Activated CD4-positive, alpha-beta T cell treated with anti-CD3 and anti-CD28 coated beads, Interleukin-2, amount 10 ng/mL, durations not matched to agents 7 days and 5 days (primary cell): ENCODE results near the gene GCNA. TPM values are rescaled to one million over a fixed set of nuclear protein-coding genes. Genes with fewer than 3 reads are reported as not detected.

Source experiments
- CTCF ChIA-PET: fragments of 350-600 bp; sonication (Branson Sonifier 250); formaldehyde crosslinking; loops from one replicate; lab custom pipeline; 2021; ENCODE audit warnings: antibody characterized with exemption; lab: Charles Lee
- POLR2A ChIA-PET: fragments of 350-600 bp; sonication (Branson Sonifier 250); formaldehyde crosslinking; loops from one replicate; lab custom pipeline; 2021; ENCODE audit warnings: antibody characterized with exemption; lab: Charles Lee
- DNase-seq: peaks from one replicate; pipeline ENCODE4 v3.0.0-alpha.2; 2020
- H3K27ac Mint-ChIP-seq: one replicate; pipeline ENCODE4 v1.8.0; 2021; ENCODE audit warnings: mild to moderate bottlenecking, moderate library complexity, mixed read lengths
- H3K27me3 Mint-ChIP-seq: one replicate; pipeline ENCODE4 v1.8.0; 2021; ENCODE audit warnings: mixed read lengths
- H3K36me3 Mint-ChIP-seq: one replicate; pipeline ENCODE4 v1.8.0; 2021; ENCODE audit warnings: low read depth, mixed read lengths
- H3K4me1 Mint-ChIP-seq: one replicate; pipeline ENCODE4 v1.8.0; 2021; ENCODE audit warnings: mixed read lengths
- H3K4me3 Mint-ChIP-seq: one replicate; pipeline ENCODE4 v1.8.0; 2021; ENCODE audit warnings: mild to moderate bottlenecking, moderate library complexity, mixed read lengths
- H3K9me3 Mint-ChIP-seq: one replicate; pipeline ENCODE4 v1.8.0; 2021; ENCODE audit warnings: mixed read lengths
- total RNA-seq, 2 experiments: library from RNA; stranded (reverse); gene quantifications; one replicate each; pipeline ENCODE4 v1.2.3, GENCODE V29; 2021

The GCNA gene
- total RNA-seq, 2 experiments from 2014 or later: 4.7 to 5.9 TPM

GRCh38 chrX:71619193-71619592 lies 41.0 kb downstream of the GCNA start:
- Mint-ChIP-seq H3K36me3 (peaks cover 44% of the 10 kb centered on the region), H3K4me1 (peaks cover 82% of the 10 kb centered on the region), H3K4me3 (peak overlapping the region; percentile 92), H3K27me3 (no peaks in the 10 kb centered on the region), H3K9me3 (no peaks in the 10 kb centered on the region), H3K27ac (peak overlapping the region; percentile 91)
- ChIA-PET POLR2A (interaction anchor here (0.6 kb wide), 1 partner anchor 802 kb away, joined by 5 read pairs; no protein-coding TSS in a partner anchor), CTCF (interaction anchor here (1.1 to 1.9 kb wide), 3 partner anchors 20 to 35 kb away, joined by 3 to 8 read pairs (median 5); no protein-coding TSS in a partner anchor)
- DNase-seq: peak; percentile 31

- H3K9me3 Mint-ChIP-seq: no peaks in the 10 kb centered on the region
- peak overlapping the region; percentile 91 for H3K27ac Mint-ChIP-seq
- H3K27me3 Mint-ChIP-seq: no peaks in the 10 kb centered on the region
- CTCF ChIA-PET: interaction anchor here (1.0 to 1.1 kb wide), 2 partner anchors 10 to 35 kb away, joined by 3 read pairs; no protein-coding TSS in a partner anchor
- peaks cover 39% of the 10 kb centered on the region for H3K36me3 Mint-ChIP-seq
- H3K4me3 Mint-ChIP-seq: no peak overlapping the region
- DNase-seq: no peak
- H3K4me1 Mint-ChIP-seq: peaks cover 81% of the 10 kb centered on the region
- POLR2A ChIA-PET: no interaction called here
Observed at GRCh38 chrX:71619986-71620385, 41.7 kb downstream of the GCNA start.

- Mint-ChIP-seq H3K9me3 (no peaks in the 10 kb centered on the region), H3K27me3 (no peaks in the 10 kb centered on the region), H3K4me3 (no peak overlapping the region), H3K27ac (peak overlapping the region; percentile 90), H3K36me3 (peaks cover 24% of the 10 kb centered on the region), H3K4me1 (peaks cover 75% of the 10 kb centered on the region)
- no peak for DNase-seq
- POLR2A ChIA-PET: interaction anchor here (0.6 kb wide), 1 partner anchor 397 kb away, joined by 3 read pairs; no protein-coding TSS in a partner anchor
- CTCF ChIA-PET: interaction anchor here (1.7 to 2.8 kb wide), 3 partner anchors 10 to 31 kb away, joined by 5 to 10 read pairs (median 7); no protein-coding TSS in a partner anchor
Observed at GRCh38 chrX:71621603-71622002, 43.4 kb downstream of the GCNA start.

GRCh38 chrX:71622032-71622575 lies 43.9 kb downstream of the GCNA start:
- H3K36me3 Mint-ChIP-seq: peaks cover 19% of the 10 kb centered on the region
- no peak overlapping the region for H3K4me3 Mint-ChIP-seq
- peaks cover 72% of the 10 kb centered on the region for H3K4me1 Mint-ChIP-seq
- H3K27ac Mint-ChIP-seq: peak overlapping the region; percentile 90
- CTCF ChIA-PET: interaction anchor here (0.7 to 2.8 kb wide), 7 partner anchors 7 to 30 kb away, joined by 3 to 10 read pairs (median 5); no protein-coding TSS in a partner anchor
- POLR2A ChIA-PET: interaction anchor here (0.6 kb wide), 1 partner anchor 397 kb away, joined by 3 read pairs; no protein-coding TSS in a partner anchor
- H3K27me3 Mint-ChIP-seq: no peaks in the 10 kb centered on the region
- DNase-seq: no peak
- H3K9me3 Mint-ChIP-seq: no peaks in the 10 kb centered on the region

GRCh38 chrX:71622576-71623450 lies 44.6 kb downstream of the GCNA start:
- DNase-seq: peak; percentile 65
- no peaks in the 10 kb centered on the region for H3K9me3 Mint-ChIP-seq
- ChIA-PET POLR2A (interaction anchor here (0.7 kb wide), 1 partner anchor 9 kb away, joined by 3 read pairs; no protein-coding TSS in a partner anchor), CTCF (interaction anchor here (0.7 to 2.8 kb wide), 8 partner anchors 8 to 30 kb away, joined by 3 to 10 read pairs (median 5); no protein-coding TSS in a partner anchor)
- H3K4me3 Mint-ChIP-seq: peak overlapping the region; percentile 59
- peaks cover 13% of the 10 kb centered on the region for H3K36me3 Mint-ChIP-seq
- H3K27ac Mint-ChIP-seq: peak overlapping the region; percentile 90
- H3K4me1 Mint-ChIP-seq: peaks cover 67% of the 10 kb centered on the region
- H3K27me3 Mint-ChIP-seq: no peaks in the 10 kb centered on the region

- Mint-ChIP-seq H3K4me3 (peak overlapping the region; percentile 59), H3K9me3 (no peaks in the 10 kb centered on the region), H3K36me3 (peaks cover 6% of the 10 kb centered on the region), H3K4me1 (peaks cover 61% of the 10 kb centered on the region), H3K27me3 (no peaks in the 10 kb centered on the region), H3K27ac (peak overlapping the region; percentile 90)
- ChIA-PET POLR2A (interaction anchor here (0.7 kb wide), 1 partner anchor 8 kb away, joined by 3 read pairs; no protein-coding TSS in a partner anchor), CTCF (interaction anchor here (1.1 to 2.2 kb wide), 4 partner anchors 13 to 24 kb away, joined by 3 to 10 read pairs (median 5); no protein-coding TSS in a partner anchor)
- DNase-seq: no peak
Observed at GRCh38 chrX:71623714-71624113, 45.5 kb downstream of the GCNA start.

- Mint-ChIP-seq H3K9me3 (no peaks in the 10 kb centered on the region), H3K4me3 (no peak overlapping the region), H3K27ac (peak overlapping the region; percentile 54), H3K4me1 (peaks cover 55% of the 10 kb centered on the region), H3K27me3 (no peaks in the 10 kb centered on the region), H3K36me3 (peaks cover 1% of the 10 kb centered on the region)
- POLR2A ChIA-PET: interaction anchor here (0.6 kb wide), 1 partner anchor 10 kb away, joined by 3 read pairs; no protein-coding TSS in a partner anchor
- CTCF ChIA-PET: interaction anchor here (0.6 to 1.1 kb wide), 3 partner anchors 8 to 64 kb away, joined by 3 to 4 read pairs (median 3); no protein-coding TSS in a partner anchor
- DNase-seq: no peak
Observed at GRCh38 chrX:71625471-71625870, 47.2 kb downstream of the GCNA start.

- DNase-seq: no peak
- Mint-ChIP-seq H3K9me3 (no peaks in the 10 kb centered on the region), H3K4me3 (no peak overlapping the region), H3K4me1 (peaks cover 49% of the 10 kb centered on the region), H3K36me3 (no peaks in the 10 kb centered on the region), H3K27me3 (no peaks in the 10 kb centered on the region), H3K27ac (no peak overlapping the region)
- POLR2A ChIA-PET: no interaction called here
- CTCF ChIA-PET: interaction anchor here (1.3 kb wide), 1 partner anchor 12 kb away, joined by 3 read pairs; no protein-coding TSS in a partner anchor
Observed at GRCh38 chrX:71626576-71626975, 48.3 kb downstream of the GCNA start.

GRCh38 chrX:71627588-71628404 lies 49.6 kb downstream of the GCNA start:
- ChIA-PET CTCF (interaction anchor here (1.3 kb wide), 1 partner anchor 11 kb away, joined by 3 read pairs; no protein-coding TSS in a partner anchor), POLR2A (no interaction called here)
- no peak overlapping the region for H3K27ac Mint-ChIP-seq
- no peak overlapping the region for H3K4me3 Mint-ChIP-seq
- DNase-seq: no peak
- no peaks in the 10 kb centered on the region for H3K36me3 Mint-ChIP-seq
- no peaks in the 10 kb centered on the region for H3K9me3 Mint-ChIP-seq
- no peaks in the 10 kb centered on the region for H3K27me3 Mint-ChIP-seq
- peaks cover 36% of the 10 kb centered on the region for H3K4me1 Mint-ChIP-seq

GRCh38 chrX:71629467-71629866 lies 51.2 kb downstream of the GCNA start:
- Mint-ChIP-seq H3K4me1 (peaks cover 21% of the 10 kb centered on the region), H3K27me3 (no peaks in the 10 kb centered on the region)
- POLR2A ChIA-PET: no interaction called here

GRCh38 chrX:71632923-71633657 lies 54.9 kb downstream of the GCNA start:
- no peak for DNase-seq
- Mint-ChIP-seq H3K4me3 (no peak overlapping the region), H3K27ac (no peak overlapping the region), H3K4me1 (peaks cover 26% of the 10 kb centered on the region), H3K9me3 (no peaks in the 10 kb centered on the region), H3K27me3 (no peaks in the 10 kb centered on the region), H3K36me3 (no peaks in the 10 kb centered on the region)
- CTCF ChIA-PET: interaction anchor here (1.7 to 3.1 kb wide), 3 partner anchors 10 to 35 kb away, joined by 4 to 8 read pairs (median 7); no protein-coding TSS in a partner anchor
- POLR2A ChIA-PET: no interaction called here

More at GRCh38 chrX:71629467-71629866, 51.2 kb downstream of the GCNA start:
- CTCF ChIA-PET: interaction anchor here (1.1 kb wide), 1 partner anchor 9 kb away, joined by 3 read pairs; no protein-coding TSS in a partner anchor
- Mint-ChIP-seq H3K9me3 (no peaks in the 10 kb centered on the region), H3K4me3 (no peak overlapping the region), H3K27ac (no peak overlapping the region), H3K36me3 (no peaks in the 10 kb centered on the region)
- DNase-seq: no peak
